ENCODE measurements around the gene MOSMO.
"Not testable (repeated sequence)": the region's sequence is repeated elsewhere in the genome, so short reads cannot be mapped to it uniquely, and the experiment has no call there.

The MOSMO gene

DNA sequence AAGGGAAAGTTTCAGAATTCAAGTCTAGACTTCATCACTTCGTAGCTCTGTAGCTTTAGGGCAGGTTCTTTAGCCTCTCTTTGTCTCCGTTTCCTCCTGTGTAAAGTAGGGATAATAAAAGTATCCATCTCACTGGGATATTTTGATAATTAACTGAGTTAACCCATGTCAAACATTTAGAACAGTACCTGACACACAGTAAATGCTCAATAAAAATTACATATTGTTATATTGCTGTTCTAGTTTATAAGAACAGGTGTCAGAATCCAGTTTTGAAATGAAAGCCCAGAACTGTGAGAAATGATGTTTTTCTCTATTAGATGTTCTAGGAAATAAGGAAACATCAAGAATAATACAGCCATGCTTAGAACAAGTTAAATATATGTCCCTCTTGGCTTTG is 4.3 kb downstream of the MOSMO start:
- Histone ChIP-seq H3K27me3 (no peaks in the 10 kb centered on the region), H4K20me1 (peaks cover 89% of the 10 kb centered on the region), H3K4me1 (peaks cover 21% of the 10 kb centered on the region)

DNA sequence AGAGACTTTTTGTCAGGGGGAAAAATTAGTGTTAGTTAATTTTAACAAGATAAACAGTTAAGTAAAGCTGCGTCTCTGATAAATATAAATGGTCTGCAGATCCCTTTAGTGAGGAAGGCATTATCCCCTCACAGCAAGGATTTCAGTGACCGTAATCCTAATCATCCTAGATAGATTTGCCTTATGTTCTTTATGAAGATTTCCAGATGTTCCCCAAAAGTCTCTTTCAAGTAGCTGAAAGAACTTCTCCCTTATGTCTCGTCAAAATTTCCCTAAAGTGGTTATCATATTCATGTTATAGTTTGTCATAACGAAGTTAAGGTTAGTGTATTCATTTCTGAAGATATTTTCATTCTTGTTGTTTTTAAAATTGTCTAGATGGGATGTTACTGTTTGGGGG is 5.6 kb downstream of the MOSMO start:
- H3K27me3 ChIP-seq, result no peaks in the 10 kb centered on the region
- no peaks in the 10 kb centered on the region for H3K9me3 ChIP-seq
- no peak overlapping the region for H3K27ac ChIP-seq
- no peak for TF ChIP-seq Cebpa-rat (IDR thresholded peaks at IDR 0.05)
- no peak overlapping the region for H3K4me3 ChIP-seq
- peaks cover 99% of the 10 kb centered on the region for H4K20me1 ChIP-seq
- no peaks in the 10 kb centered on the region for H3K36me3 ChIP-seq
- no peak overlapping the region for H3K4me2 ChIP-seq
- no peak overlapping the region for H3K9ac ChIP-seq
- H3K4me1 ChIP-seq, result peaks cover 18% of the 10 kb centered on the region

More for the DNA sequence above, 4.3 kb downstream of the MOSMO start:
- Histone ChIP-seq H3K27ac (no peak overlapping the region), H3K4me3 (no peak overlapping the region), H3K36me3 (no peaks in the 10 kb centered on the region), H3K9ac (no peak overlapping the region), H3K9me3 (no peaks in the 10 kb centered on the region), H3K4me2 (no peak overlapping the region)
- no peak for TF ChIP-seq Cebpa-rat (IDR thresholded peaks at IDR 0.05)

DNA sequence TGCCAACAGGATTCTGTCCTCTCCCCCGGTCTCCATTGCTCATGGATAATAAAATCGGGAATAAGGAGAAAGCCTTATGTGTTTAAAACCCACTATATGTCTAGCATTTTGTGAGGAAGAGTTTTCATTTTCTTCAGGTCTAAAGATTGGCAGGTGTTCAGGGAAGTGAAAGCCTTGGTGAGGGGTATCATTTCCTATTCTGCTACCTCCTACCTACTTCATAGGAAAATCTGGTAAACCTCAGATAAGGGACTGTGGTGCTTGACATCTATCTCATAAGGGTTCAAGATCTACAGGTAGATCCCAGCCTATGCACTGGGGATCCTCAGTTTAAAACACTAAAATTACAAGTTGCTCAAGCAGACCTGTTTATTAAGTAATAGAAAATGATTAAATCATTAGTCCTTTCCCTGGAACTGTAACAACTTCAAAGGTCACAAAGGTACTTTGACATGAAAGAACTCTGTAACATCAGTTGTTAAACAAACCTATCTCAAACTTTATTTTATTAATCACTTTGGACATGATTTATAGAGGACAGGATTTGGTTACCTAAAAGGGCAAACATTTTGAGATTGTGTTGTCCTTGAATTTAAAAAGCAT is 6.5 kb downstream of the MOSMO start:
- no peaks in the 10 kb centered on the region for H3K9me3 ChIP-seq
- H3K27me3 ChIP-seq, result no peaks in the 10 kb centered on the region
- peaks cover 99% of the 10 kb centered on the region for H4K20me1 ChIP-seq
- no peak overlapping the region for H3K4me3 ChIP-seq
- H3K4me2 ChIP-seq, result no peak overlapping the region
- H3K4me1 ChIP-seq, result peaks cover 11% of the 10 kb centered on the region
- TF ChIP-seq Cebpa-rat (IDR thresholded peaks at IDR 0.05), result no peak
- no peak overlapping the region for H3K9ac ChIP-seq
- no peaks in the 10 kb centered on the region for H3K36me3 ChIP-seq
- no peak overlapping the region for H3K27ac ChIP-seq

DNA sequence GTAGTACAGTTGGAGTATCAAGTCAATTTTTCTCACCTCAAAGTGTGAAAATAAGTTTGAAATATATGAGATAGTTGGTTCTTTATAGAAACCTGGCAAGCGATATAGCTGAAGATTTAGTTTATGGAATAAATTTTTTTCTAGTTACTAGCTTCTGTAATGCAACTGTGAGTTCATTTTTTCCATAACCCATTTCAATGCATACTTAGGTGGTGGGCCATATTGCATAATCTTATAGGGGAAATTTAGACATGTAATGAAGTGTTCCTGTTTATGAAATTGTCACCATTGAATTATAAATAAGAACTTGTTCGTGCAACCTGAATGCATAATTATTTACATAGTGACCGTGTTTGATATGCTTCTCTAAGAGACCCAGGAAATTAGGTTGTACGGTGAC is 9.0 kb downstream of the MOSMO start:
- no peak for TF ChIP-seq Cebpa-rat (IDR thresholded peaks at IDR 0.05)
- H3K27me3 ChIP-seq, result no peaks in the 10 kb centered on the region
- peaks cover 92% of the 10 kb centered on the region for H4K20me1 ChIP-seq
- no peak overlapping the region for H3K27ac ChIP-seq
- H3K36me3 ChIP-seq, result no peaks in the 10 kb centered on the region
- H3K9ac ChIP-seq, result no peak overlapping the region
- H3K4me2 ChIP-seq, result no peak overlapping the region
- no peak overlapping the region for H3K4me3 ChIP-seq
- H3K4me1 ChIP-seq, result 0 out of 2 replicates have a peak, but pooled peaks cover 5% of the 10 kb centered on the region
- no peaks in the 10 kb centered on the region for H3K9me3 ChIP-seq

DNA sequence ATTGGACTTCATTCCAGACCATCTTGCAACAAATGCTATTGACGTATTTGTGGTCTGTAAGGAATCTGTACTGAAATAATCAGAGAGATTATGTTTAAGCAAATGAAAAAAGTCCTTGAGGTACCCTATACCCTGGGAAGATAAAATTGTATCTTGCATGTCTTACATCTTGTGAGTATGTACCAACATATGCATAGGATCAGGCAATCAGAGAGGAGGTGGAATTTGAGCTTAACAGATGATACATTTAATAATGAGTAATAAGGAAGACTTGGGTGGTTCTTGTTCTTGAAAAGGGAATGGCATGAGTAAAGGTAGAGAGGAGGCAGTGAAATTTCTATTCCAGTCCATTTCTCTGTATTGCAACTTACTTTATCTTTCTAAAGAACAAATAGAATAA is 10.6 kb downstream of the MOSMO start:
- Histone ChIP-seq H3K4me2 (no peak overlapping the region), H3K4me1 (0 out of 2 replicates have a peak, but pooled peaks cover 5% of the 10 kb centered on the region), H3K4me3 (no peak overlapping the region), H3K9ac (no peak overlapping the region), H3K27me3 (no peaks in the 10 kb centered on the region), H3K9me3 (no peaks in the 10 kb centered on the region), H3K36me3 (no peaks in the 10 kb centered on the region), H3K27ac (no peak overlapping the region), H4K20me1 (peaks cover 86% of the 10 kb centered on the region)
- TF ChIP-seq Cebpa-rat (IDR thresholded peaks at IDR 0.05), result no peak

DNA sequence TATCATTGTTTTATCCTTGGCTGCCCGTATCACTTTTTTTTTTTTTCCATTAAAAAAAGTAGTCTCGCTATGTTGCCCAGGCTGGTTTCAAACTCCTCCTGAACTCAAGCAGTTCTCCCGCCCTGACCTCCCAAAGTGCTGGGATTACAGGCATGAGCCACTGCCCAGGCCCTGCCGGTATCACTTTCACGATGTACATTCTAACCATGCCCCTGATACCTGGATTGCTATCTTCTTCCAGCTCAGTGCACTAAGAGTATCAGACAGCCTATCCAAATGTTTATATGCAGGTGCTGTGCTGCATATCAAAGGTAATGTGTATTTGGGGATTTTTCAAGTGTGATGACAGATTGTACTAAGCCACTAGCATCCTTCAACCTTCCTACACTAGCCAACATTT is 14.2 kb downstream of the MOSMO start:
- no peak for TF ChIP-seq Cebpa-rat (IDR thresholded peaks at IDR 0.05)
- Histone ChIP-seq H3K9ac (no peak overlapping the region), H3K4me2 (no peak overlapping the region), H3K4me3 (no peak overlapping the region), H3K27me3 (no peaks in the 10 kb centered on the region), H4K20me1 (peaks cover 67% of the 10 kb centered on the region), H3K4me1 (peaks cover 6% of the 10 kb centered on the region), H3K9me3 (no peaks in the 10 kb centered on the region), H3K36me3 (no peaks in the 10 kb centered on the region), H3K27ac (no peak overlapping the region)

DNA sequence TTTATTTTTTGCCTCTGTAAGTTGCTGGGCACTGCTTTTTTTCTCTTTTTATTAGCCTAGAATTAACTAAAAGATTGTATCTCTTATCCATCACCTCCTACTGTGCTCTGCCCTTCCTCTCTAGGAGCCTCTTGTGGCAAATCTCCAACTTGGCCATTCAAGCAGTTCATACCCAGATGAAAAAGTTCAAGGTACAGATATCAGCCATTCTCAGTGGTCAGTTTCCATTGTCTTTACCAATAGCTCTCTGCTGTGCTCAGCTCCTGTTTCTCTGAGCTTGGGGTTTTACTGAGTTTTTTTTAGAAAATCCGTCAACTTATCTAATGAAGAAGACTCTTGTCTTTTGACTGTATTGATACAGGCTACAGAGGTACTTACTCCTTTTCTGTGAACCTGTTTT is 15.6 kb downstream of the MOSMO start:
- H3K4me2 ChIP-seq, result no peak overlapping the region
- H3K9me3 ChIP-seq, result no peaks in the 10 kb centered on the region
- no peaks in the 10 kb centered on the region for H3K36me3 ChIP-seq
- no peak overlapping the region for H3K4me3 ChIP-seq
- H4K20me1 ChIP-seq, result peaks cover 64% of the 10 kb centered on the region
- no peak for TF ChIP-seq Cebpa-rat (IDR thresholded peaks at IDR 0.05)
- peaks cover 17% of the 10 kb centered on the region for H3K4me1 ChIP-seq
- no peak overlapping the region for H3K9ac ChIP-seq
- H3K27me3 ChIP-seq, result no peaks in the 10 kb centered on the region
- no peak overlapping the region for H3K27ac ChIP-seq

DNA sequence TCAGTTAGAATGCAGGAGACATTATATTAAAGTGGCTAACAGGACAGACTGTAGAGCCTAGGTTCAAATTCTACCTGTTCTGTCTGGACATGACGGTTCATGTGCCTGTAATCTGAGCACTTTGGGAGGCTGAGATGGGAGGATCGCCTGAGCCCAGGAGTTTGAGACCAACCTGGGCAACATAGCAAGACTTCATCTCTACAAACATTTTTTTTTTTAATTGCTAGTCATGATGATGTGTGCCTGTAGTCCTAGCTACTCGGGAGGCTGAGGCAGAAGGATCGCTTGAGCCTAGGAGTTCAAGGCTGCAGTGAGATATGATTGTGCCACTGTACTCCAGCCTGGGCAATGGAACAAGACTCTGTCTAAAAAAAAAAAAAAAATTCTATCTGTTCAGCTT is 16.9 kb downstream of the MOSMO start:
- H3K27ac ChIP-seq, H3K36me3 ChIP-seq, H3K4me3 ChIP-seq, H3K9me3 ChIP-seq, H3K27me3 ChIP-seq, H3K4me2 ChIP-seq, H3K9ac ChIP-seq: not testable (repeated sequence)
- Histone ChIP-seq H4K20me1 (peaks cover 53% of the 10 kb centered on the region), H3K4me1 (peaks cover 17% of the 10 kb centered on the region)

DNA sequence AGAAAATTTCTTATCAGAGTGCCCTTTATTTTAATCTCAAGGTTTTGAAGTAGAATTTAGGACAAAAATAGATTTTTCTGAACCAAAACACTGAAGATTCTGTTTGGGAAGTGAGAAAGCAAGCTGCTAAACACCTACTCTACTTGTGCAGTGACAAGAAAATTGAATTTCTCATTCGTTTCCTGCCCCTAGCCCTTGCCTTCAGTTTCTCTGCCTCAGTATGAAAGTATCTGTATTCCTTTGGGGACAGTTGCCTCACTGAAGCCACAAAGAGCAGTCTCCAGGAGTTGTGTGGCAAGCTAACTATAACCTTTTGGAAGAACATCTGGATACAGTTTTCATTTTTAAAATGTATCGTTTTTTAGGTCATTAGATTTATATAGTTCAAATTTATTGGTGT is 19.7 kb downstream of the MOSMO start:
- no peak for TF ChIP-seq Cebpa-rat (IDR thresholded peaks at IDR 0.05)
- Histone ChIP-seq H3K4me3 (no peak overlapping the region), H3K27me3 (no peaks in the 10 kb centered on the region), H3K4me1 (peaks cover 17% of the 10 kb centered on the region), H3K9me3 (0 out of 2 replicates have a peak, but pooled peaks cover 6% of the 10 kb centered on the region), H3K36me3 (peaks cover 12% of the 10 kb centered on the region; the same call in 1 of the 2 replicates), H3K9ac (peak overlapping the region; percentile 47), H4K20me1 (peaks cover 30% of the 10 kb centered on the region), H3K27ac (peak overlapping the region; percentile 38; the same call in 1 of the 2 replicates), H3K4me2 (peak overlapping the region; percentile 65)

DNA sequence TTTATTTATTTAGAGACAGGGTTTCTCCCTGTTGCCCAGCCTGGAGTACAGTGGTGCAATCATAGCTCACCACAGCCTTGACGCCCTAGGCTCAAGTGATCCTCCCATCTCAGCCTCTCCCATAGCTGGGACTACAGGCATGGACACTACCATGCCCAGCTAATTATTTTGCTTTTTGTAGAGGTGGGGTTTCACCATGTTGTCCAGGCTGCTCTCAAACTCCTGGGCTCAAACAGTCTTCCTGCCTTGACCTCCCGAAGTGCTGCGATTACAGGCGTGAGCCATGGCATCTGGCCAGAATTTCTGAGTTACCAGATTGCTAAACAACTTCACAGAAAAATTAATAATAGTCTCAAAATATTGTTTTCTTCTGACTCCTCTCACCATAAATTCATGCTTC is 21.7 kb downstream of the MOSMO start:
- TF ChIP-seq Cebpa-rat (IDR thresholded peaks at IDR 0.05), result no peak
- Histone ChIP-seq H3K4me2 (no peak overlapping the region), H3K9ac (no peak overlapping the region), H3K27me3 (no peaks in the 10 kb centered on the region), H3K27ac (no peak overlapping the region), H3K36me3 (peaks cover 14% of the 10 kb centered on the region; the same call in 1 of the 2 replicates), H3K4me3 (no peak overlapping the region), H3K4me1 (peaks cover 17% of the 10 kb centered on the region), H4K20me1 (peaks cover 26% of the 10 kb centered on the region), H3K9me3 (0 out of 2 replicates have a peak, but pooled peaks cover 6% of the 10 kb centered on the region)

All from BLaER1 (cell line).